OCI-LY3 (cell line): ENCODE results near the gene TFDP1.

ENCODE experiments used
- H2AFZ ChIP-seq: fragments of 200-600, 300-600 bp; shearing (Covaris generic); 2 replicates; pipeline ENCODE4 v1.6.0; 2014; ENCODE audit warnings: antibody characterized with exemption, low read depth, low read length
- H3K27ac ChIP-seq: fragments of 200-600, 300-600 bp; sonication (generic); 2 replicates; pipeline ENCODE4 v1.5.1; 2014; ENCODE audit warnings: mild to moderate bottlenecking, low read length, moderate library complexity, mixed read lengths
- H3K27me3 ChIP-seq: fragments of 200-600, 300-600 bp; sonication (generic); 2 replicates; pipeline ENCODE4 v1.6.1; 2014; ENCODE audit warnings: low read depth, low read length, mixed read lengths
- H3K36me3 ChIP-seq: fragments of 200-600, 300-600 bp; sonication (generic); replicated peaks from 2 replicates; pipeline ENCODE3; 2014; ENCODE audit warnings: low read depth, low read length, mixed read lengths
- H3K4me1 ChIP-seq: fragments of 300-600, 200-600 bp; sonication (generic); 2 replicates; pipeline ENCODE4 v1.6.1; 2014; ENCODE audit warnings: low read length, mixed read lengths
- H3K4me2 ChIP-seq: fragments of 200-600, 300-600 bp; sonication (generic); 2 replicates; pipeline ENCODE4 v1.6.1; 2014; ENCODE audit warnings: low read length, mixed read lengths
- H3K4me3 ChIP-seq: fragments of 300-600, 200-600 bp; sonication (generic); 2 replicates; pipeline ENCODE4 v1.5.1; 2014; ENCODE audit warnings: antibody characterized with exemption, mild to moderate bottlenecking, low read length, moderate library complexity
- H3K79me2 ChIP-seq: fragments of 300-600, 200-600 bp; shearing (Covaris generic); 2 replicates; pipeline ENCODE4 v1.6.1; 2014; ENCODE audit warnings: mild to moderate bottlenecking, low read length, mixed read lengths
- H3K9ac ChIP-seq: fragments of 300-600, 200-600 bp; shearing (Covaris generic); 2 replicates; pipeline ENCODE4 v1.6.0; 2014; ENCODE audit warnings: mild to moderate bottlenecking, low read length, moderate library complexity
- H3K9me3 ChIP-seq: fragments of 200-600, 300-600 bp; shearing (Covaris generic); 2 replicates; pipeline ENCODE4 v1.6.1; 2014; ENCODE audit warnings: low read length, mixed read lengths; ENCODE audit not compliant: insufficient read depth
- H4K20me1 ChIP-seq: fragments of 200-600, 300-600 bp; sonication (generic); 2 replicates; pipeline ENCODE4 v1.6.1; 2016; ENCODE audit warnings: low read length, mixed read lengths; ENCODE audit not compliant: insufficient read depth
- CTCF ChIP-seq: fragments of 200-600, 300-600 bp; sonication (generic); IDR thresholded peaks from 2 replicates; pipeline ENCODE4 v1.5.1; 2014; ENCODE audit warnings: antibody characterized with exemption, low read length, low read depth
- EZH2phosphoT487 ChIP-seq: fragments of 200-600 bp; shearing (Covaris generic); IDR thresholded peaks from 2 replicates; pipeline ENCODE4 v1.6.1; 2018; ENCODE audit warnings: antibody characterized with exemption, mixed run types, low read depth

Gene TFDP1

GRCh38 chr13:113604186-113604585, 19.6 kb downstream of the TFDP1 start:
- H3K27ac ChIP-seq = no peak overlapping the region

GRCh38 chr13:113605461-113605860, 20.9 kb downstream of the TFDP1 start:
- Histone ChIP-seq H4K20me1 (peaks cover 99% of the 10 kb centered on the region), H3K4me3 (no peak overlapping the region), H3K4me2 (no peak overlapping the region), H3K27me3 (no peaks in the 10 kb centered on the region), H3K36me3 (peaks cover 44% of the 10 kb centered on the region), H3K9me3 (no peaks in the 10 kb centered on the region), H3K4me1 (no peaks in the 10 kb centered on the region), H3K79me2 (peaks cover 100% of the 10 kb centered on the region), H3K9ac (no peak overlapping the region), H3K27ac (no peak overlapping the region), H2AFZ (no peak overlapping the region)
- TF ChIP-seq CTCF = no peak
- TF ChIP-seq EZH2phosphoT487 = no peak

More at GRCh38 chr13:113604186-113604585, 19.6 kb downstream of the TFDP1 start:
- no peak overlapping the region for H3K4me2 ChIP-seq
- no peaks in the 10 kb centered on the region for H3K4me1 ChIP-seq
- no peak overlapping the region for H3K9ac ChIP-seq
- H3K36me3 ChIP-seq = peaks cover 41% of the 10 kb centered on the region
- H3K9me3 ChIP-seq = no peaks in the 10 kb centered on the region
- peaks cover 99% of the 10 kb centered on the region for H4K20me1 ChIP-seq
- H3K79me2 ChIP-seq = peaks cover 100% of the 10 kb centered on the region
- no peak for TF ChIP-seq CTCF
- TF ChIP-seq EZH2phosphoT487 = no peak
- H3K27me3 ChIP-seq = no peaks in the 10 kb centered on the region
- no peak overlapping the region for H3K4me3 ChIP-seq
- no peak overlapping the region for H2AFZ ChIP-seq

GRCh38 chr13:113605866-113606438, 21.4 kb downstream of the TFDP1 start:
- Histone ChIP-seq H4K20me1 (peaks cover 99% of the 10 kb centered on the region), H3K79me2 (peaks cover 100% of the 10 kb centered on the region), H3K9ac (no peak overlapping the region), H3K4me1 (no peaks in the 10 kb centered on the region), H3K4me3 (no peak overlapping the region), H3K36me3 (peaks cover 46% of the 10 kb centered on the region), H3K27me3 (no peaks in the 10 kb centered on the region), H3K4me2 (no peak overlapping the region), H2AFZ (no peak overlapping the region), H3K27ac (no peak overlapping the region), H3K9me3 (no peaks in the 10 kb centered on the region)
- TF ChIP-seq EZH2phosphoT487 (no peak), CTCF (no peak)

GRCh38 chr13:113607056-113607888, 22.7 kb downstream of the TFDP1 start:
- Histone ChIP-seq H3K9me3 (no peaks in the 10 kb centered on the region), H4K20me1 (peaks cover 99% of the 10 kb centered on the region), H3K9ac (no peak overlapping the region), H3K27ac (no peak overlapping the region), H3K27me3 (no peaks in the 10 kb centered on the region), H3K79me2 (peaks cover 100% of the 10 kb centered on the region), H3K4me3 (no peak overlapping the region), H2AFZ (no peak overlapping the region), H3K4me1 (no peaks in the 10 kb centered on the region), H3K36me3 (peaks cover 55% of the 10 kb centered on the region), H3K4me2 (no peak overlapping the region)
- TF ChIP-seq EZH2phosphoT487 (no peak), CTCF (no peak)
